A673 (cell line): ENCODE measurements around the gene PADI6. TPM values are rescaled to one million over a fixed set of nuclear protein-coding genes. Genes with fewer than 3 reads are reported as not detected.

Experiments
- BruUV-seq: library from RNA; stranded (reverse); fragments of 400-500 nt; replicated peaks from 2 replicates; lab custom pipeline; 2021; lab: Mats Ljungman, UMichigan
- CTCF ChIA-PET: fragments of 300-600 bp; sonication (Branson Sonifier 250); formaldehyde crosslinking; loops from one replicate; lab custom pipeline; 2022; ENCODE audit warnings: antibody characterized with exemption; lab: Charles Lee
- POLR2A ChIA-PET: fragments of 300-600 bp; sonication (Branson Sonifier 250); formaldehyde crosslinking; loops from one replicate; lab custom pipeline; 2022; ENCODE audit warnings: antibody characterized with exemption; ENCODE audit not compliant: low non-redundant PET; lab: Charles Lee
- DNase-seq: peaks from one replicate; pipeline ENCODE4 v3.0.0-alpha.2; 2015; ENCODE audit warnings: low spot score
- H3K27ac ChIP-seq: fragments of 200-600 bp; sonication (generic); 2 replicates; pipeline ENCODE4 v1.5.1; 2016; ENCODE audit warnings: mixed run types, low read depth, mild to moderate bottlenecking, mixed read lengths, antibody characterized with exemption, low read length; ENCODE audit not compliant: poor library complexity, severe bottlenecking
- H3K27me3 ChIP-seq: fragments of 200-600 bp; sonication (generic); replicated peaks from 2 replicates; pipeline ENCODE4 v1.6.1; 2017; ENCODE audit warnings: mixed run types, low read depth, mild to moderate bottlenecking, mixed read lengths, antibody characterized with exemption, low read length; ENCODE audit not compliant: insufficient read depth, poor library complexity
- H3K36me3 ChIP-seq: fragments of 200-600 bp; sonication (generic); 2 replicates; pipeline ENCODE4 v1.6.1; 2016; ENCODE audit warnings: mixed run types, mild to moderate bottlenecking, mixed read lengths, antibody characterized with exemption, low read length; ENCODE audit not compliant: insufficient read depth, poor library complexity, severe bottlenecking
- H3K4me1 ChIP-seq: fragments of 200-600 bp; sonication (generic); 2 replicates; pipeline ENCODE4 v1.6.1; 2017; ENCODE audit warnings: mixed run types, mild to moderate bottlenecking, mixed read lengths, antibody characterized with exemption, low read length; ENCODE audit not compliant: insufficient read depth, poor library complexity, severe bottlenecking
- H3K4me3 ChIP-seq: fragments of 200-600 bp; sonication (generic); 2 replicates; pipeline ENCODE4 v1.5.1; 2016; ENCODE audit warnings: low read depth, mixed run types, mild to moderate bottlenecking, mixed read lengths, low read length; ENCODE audit not compliant: poor library complexity, severe bottlenecking
- H3K9me3 ChIP-seq: fragments of 200-600 bp; sonication (generic); 2 replicates; pipeline ENCODE4 v1.6.1; 2016; ENCODE audit warnings: mixed run types, low read depth, mild to moderate bottlenecking, mixed read lengths, antibody characterized with exemption, low read length; ENCODE audit not compliant: poor library complexity, severe bottlenecking
- CTCF ChIP-seq: fragments of 300-800, 200-600 bp; sonication (generic); conservative IDR thresholded peaks from 2 replicates; pipeline ENCODE4 v1.5.1; 2017; ENCODE audit warnings: low read depth, mild to moderate bottlenecking, antibody characterized with exemption, low read length, moderate library complexity, mixed read lengths
- EZH2 ChIP-seq: fragments of 200-600 bp; sonication (generic); IDR thresholded peaks from 2 replicates; pipeline ENCODE4 v1.6.1; 2017; ENCODE audit warnings: borderline replicate concordance, low read depth, mild to moderate bottlenecking, mixed read lengths, antibody characterized with exemption, low read length; ENCODE audit not compliant: poor library complexity, severe bottlenecking
- intact Hi-C: fragments of 100-400 bp; cut with micrococcal nuclease; formaldehyde crosslinking; loops from one replicate; pipeline ENCODE4 v1.10.0; 2022; ENCODE audit not compliant: unreplicated experiment
- total RNA-seq: library from RNA; stranded (reverse); gene quantifications from 2 replicates; pipeline ENCODE4 v1.2.3, GENCODE V29; 2021

Gene PADI6
- total RNA-seq, 1 experiment from 2014 or later = not detected

DNA sequence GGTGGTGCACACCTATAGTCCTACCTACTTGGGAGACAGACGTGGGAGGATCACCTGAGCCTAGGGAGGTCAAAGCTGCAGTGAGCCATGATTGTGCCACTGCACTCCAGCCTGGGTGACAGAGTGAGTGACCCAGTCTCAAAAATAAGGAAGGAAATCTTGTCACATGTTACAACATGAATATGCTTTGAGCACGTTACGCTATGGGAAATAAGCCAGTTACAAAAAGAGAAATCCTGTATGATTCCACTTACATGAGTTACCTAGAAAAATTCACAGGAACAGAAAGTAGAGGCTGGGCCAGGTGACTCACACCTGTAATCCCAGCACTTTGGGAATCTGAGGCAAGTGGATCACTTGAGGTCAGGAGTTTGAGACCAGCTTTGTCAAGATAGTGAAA, 6.7 kb upstream of the PADI6 start:
- intact Hi-C loops = no loop called here
- Histone ChIP-seq H3K27me3 (no peaks in the 10 kb centered on the region), H3K9me3 (peaks cover 5% of the 10 kb centered on the region), H3K4me3 (no peak overlapping the region), H3K4me1 (no peaks in the 10 kb centered on the region), H3K36me3 (no peaks in the 10 kb centered on the region), H3K27ac (no peak overlapping the region)
- TF ChIP-seq CTCF (no peak), EZH2 (no peak)
- BruUV-seq = no TSS peak
- ChIA-PET CTCF (no interaction called here), POLR2A (no interaction called here)
- DNase-seq = no peak

- Histone ChIP-seq H3K27me3 (no peaks in the 10 kb centered on the region), H3K9me3 (peaks cover 4% of the 10 kb centered on the region), H3K27ac (no peak overlapping the region), H3K4me3 (no peak overlapping the region), H3K4me1 (no peaks in the 10 kb centered on the region), H3K36me3 (no peaks in the 10 kb centered on the region)
- POLR2A ChIA-PET = no interaction called here
- no TSS peak for BruUV-seq
- no peak for TF ChIP-seq CTCF
- no peak for TF ChIP-seq EZH2
- intact Hi-C loops = no loop called here
- no peak for DNase-seq
- CTCF ChIA-PET = no interaction called here
Observed at GRCh38 chr1:17369466-17369865, 2.5 kb upstream of the PADI6 start.

GRCh38 chr1:17370618-17371017, 1.4 kb upstream of the PADI6 start:
- TF ChIP-seq CTCF = 0 out of 2 replicates have a peak, but pooled peaks have one; percentile 30
- no peak for TF ChIP-seq EZH2
- Histone ChIP-seq H3K27ac (no peak overlapping the region), H3K9me3 (no peaks in the 10 kb centered on the region), H3K36me3 (no peaks in the 10 kb centered on the region), H3K4me1 (no peaks in the 10 kb centered on the region), H3K27me3 (no peaks in the 10 kb centered on the region), H3K4me3 (no peak overlapping the region)
- no TSS peak for BruUV-seq
- POLR2A ChIA-PET = no interaction called here
- DNase-seq = no peak
- intact Hi-C loops = no loop called here
- CTCF ChIA-PET = no interaction called here
